Fibroblast of gingiva (primary cell): ENCODE data around the gene CAVIN2.
A peak's percentile ranks its signal among the peaks of the same experiment; 100 is the strongest.

ENCODE experiments used
- DNase-seq: peaks from one replicate; pipeline ENCODE4 v3.0.0-alpha.2; 2011; ENCODE audit warnings: low read depth

Gene CAVIN2

GRCh38 chr2:191839918-191840804 lies 6.7 kb downstream of the CAVIN2 start:
- no peak for DNase-seq

DNA sequence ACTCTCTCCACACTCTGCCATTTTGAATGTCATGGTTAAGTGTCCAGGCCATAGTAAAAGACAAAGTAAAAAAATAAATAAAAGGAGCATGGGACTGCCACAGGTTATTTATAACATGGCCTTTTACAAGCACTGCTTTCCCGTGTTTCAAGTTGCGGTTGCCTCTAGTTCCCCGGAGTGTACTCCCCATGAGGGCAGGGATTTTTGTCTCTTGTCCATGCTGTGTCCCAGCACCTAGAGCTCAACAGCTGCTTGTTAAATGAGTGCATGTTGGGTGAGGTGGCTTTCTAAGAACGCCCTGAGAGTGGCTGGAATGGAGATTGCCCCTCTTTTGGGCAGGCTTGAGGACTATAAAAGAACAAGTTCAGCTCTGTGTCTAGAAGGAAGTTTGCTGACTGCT lies 8.4 kb downstream of the CAVIN2 start:
- DNase-seq: no peak

- DNase-seq: peak; percentile 10
These were observed 9.8 kb downstream of the CAVIN2 start for GRCh38 chr2:191836853-191837769.

- DNase-seq: no peak
These were observed 10.4 kb downstream of the CAVIN2 start for GRCh38 chr2:191836471-191836852.

- DNase-seq: no peak
These were observed 11.1 kb downstream of the CAVIN2 start for GRCh38 chr2:191835539-191836350.

DNA sequence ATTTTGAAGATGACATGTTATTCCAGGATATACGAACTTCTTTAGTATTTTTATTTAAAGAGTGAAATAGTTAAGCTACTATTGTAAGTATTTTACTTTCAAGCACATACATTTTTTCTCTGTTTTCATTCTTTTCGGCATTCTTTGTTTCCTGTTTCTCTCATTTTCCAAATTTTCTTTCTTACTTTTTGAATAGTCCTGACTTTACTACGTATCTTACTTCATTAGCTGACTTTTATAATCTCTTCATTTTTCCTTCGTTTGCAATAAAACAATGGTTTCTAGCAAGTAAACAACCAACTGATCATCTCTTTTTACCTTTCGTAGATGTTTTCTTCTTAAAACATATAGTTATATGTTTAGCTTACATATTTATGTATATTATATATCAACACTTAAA lies 11.8 kb downstream of the CAVIN2 start:
- DNase-seq: no peak

GRCh38 chr2:191833356-191833755 lies 13.5 kb downstream of the CAVIN2 start:
- DNase-seq: no peak

DNA sequence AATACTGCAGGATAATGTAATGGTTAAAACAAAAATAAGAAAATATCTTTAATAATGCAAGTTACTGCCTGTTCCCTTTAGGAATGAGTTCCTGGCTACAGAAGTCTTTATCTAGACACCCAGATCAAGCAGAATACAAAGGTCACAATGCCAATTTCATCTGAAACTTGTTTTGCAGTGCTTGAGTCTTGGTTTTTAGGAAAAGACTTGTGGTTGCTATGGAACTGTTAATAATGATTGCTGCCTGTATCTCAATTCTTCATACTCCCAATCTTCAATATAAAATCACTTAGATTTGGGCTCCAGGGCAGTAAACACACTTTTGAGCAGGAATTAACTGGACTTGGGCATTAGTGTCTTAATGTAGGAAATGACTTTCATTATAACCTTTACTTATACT lies 14.2 kb downstream of the CAVIN2 start:
- DNase-seq: no peak

DNA sequence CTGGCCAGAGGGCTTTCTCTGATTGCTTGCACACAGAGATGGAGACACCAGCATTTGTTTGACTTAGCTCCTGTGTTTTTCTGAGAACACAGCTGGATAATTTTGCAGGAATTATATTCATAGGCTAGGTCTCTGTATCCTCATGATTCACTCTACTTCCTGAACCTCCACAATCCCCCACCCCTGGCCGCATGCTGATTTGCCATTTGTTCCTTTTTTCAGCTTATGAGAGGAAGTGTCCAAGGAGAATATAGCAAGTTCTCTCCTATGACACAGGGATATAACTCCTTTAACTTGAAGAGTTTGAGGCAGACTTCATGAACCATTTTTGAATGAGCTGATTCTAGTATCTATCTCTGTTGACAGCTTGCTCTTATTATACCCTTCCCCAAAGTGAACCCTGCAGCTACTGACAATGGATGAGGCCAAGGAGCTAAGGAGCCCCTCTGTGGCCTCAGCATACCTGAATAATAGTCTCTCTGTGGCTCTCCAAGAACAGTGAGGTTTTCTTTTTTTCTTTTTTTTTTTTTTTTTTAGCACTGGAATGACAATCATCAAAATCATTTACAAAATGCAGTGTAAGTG lies 15.4 kb downstream of the CAVIN2 start:
- no peak for DNase-seq

- DNase-seq: no peak
These were observed 22.5 kb downstream of the CAVIN2 start for GRCh38 chr2:191824398-191824797.

DNA sequence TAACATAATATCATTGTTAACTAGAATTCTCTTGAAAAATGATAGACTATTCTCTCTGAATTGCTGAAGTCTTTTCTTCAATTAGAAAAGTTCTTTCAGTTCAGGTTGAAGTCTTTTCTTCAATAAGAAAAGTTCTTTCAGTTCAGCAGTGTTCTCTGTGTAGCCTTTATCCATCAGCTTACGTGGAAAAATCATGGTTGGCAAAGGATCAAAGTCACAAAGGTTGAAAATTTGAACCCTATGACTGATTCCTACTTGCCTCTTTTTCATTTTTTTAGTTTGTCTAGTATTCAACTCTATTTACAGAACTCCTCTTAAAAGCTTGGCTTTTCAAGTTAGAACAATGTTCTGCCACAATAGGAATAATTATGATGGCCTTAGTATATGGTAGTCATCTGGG lies 25.8 kb downstream of the CAVIN2 start:
- DNase-seq: no peak

DNA sequence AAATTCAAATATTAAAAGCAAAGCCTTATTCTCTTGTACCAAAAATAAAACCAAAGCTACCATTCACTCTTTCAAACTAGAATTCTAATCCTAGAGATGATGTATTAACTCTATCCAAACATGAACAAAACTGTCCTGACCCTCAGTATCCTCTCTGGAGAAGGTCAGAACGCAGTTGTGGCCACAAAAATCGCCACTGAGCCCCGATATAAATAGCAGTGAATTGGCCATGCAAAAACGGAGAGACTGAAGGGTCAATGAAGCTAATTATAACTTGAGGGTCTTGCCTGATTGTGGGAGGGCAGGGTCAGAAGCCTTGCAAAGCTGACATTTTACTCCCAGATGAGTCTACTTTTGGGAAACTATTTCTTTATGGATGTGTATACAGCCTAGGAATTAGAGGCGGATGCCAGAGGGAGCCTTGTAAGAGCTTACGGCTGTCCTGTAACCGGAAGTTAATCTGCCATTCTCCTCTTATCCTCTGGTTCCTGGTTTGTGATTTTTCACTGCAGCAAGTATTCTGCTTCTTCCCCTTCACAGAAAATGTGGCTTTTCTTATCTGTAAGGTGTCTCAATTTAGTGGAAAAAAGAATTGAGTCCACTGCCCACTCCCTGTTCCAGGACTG lies 28.1 kb downstream of the CAVIN2 start:
- DNase-seq: no peak

DNA sequence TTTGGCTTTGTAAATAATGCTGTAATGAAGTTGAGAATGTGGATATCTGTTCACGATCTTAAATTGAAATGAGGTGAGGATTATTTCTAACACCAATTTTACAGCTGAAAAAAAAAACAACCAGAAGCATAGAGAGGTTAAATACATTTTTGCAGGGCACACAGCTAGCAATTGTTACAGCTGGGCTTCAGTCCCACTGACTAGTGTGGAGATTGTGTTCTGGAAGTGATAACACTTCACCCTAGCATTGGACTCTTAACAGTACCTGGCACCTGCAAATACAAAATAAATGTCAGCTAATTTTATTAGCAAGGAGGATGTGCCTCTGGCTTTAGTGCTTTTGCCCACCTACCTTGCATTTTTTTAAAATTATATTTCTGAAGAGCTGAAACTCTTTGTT lies 28.8 kb downstream of the CAVIN2 start:
- no peak for DNase-seq

DNA sequence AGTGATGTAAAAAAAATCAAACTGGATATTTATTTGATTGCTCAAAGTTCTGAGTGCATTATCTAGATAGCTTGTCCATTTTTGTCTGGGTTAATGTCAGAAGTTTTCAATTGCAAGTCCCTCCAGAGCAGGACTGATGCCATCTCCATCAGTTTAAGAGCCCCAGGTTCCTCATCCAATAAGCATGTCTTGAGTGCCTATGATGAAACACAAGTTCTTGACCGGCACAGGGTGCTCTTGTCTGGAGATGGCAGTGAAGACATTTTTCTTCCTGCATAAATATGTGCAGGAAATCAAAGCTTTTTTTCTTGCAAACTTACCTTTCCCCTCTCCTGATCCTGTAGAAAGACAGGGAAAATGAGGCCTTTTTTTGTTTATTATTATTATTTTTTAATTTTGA lies 31.9 kb downstream of the CAVIN2 start:
- no peak for DNase-seq

DNA sequence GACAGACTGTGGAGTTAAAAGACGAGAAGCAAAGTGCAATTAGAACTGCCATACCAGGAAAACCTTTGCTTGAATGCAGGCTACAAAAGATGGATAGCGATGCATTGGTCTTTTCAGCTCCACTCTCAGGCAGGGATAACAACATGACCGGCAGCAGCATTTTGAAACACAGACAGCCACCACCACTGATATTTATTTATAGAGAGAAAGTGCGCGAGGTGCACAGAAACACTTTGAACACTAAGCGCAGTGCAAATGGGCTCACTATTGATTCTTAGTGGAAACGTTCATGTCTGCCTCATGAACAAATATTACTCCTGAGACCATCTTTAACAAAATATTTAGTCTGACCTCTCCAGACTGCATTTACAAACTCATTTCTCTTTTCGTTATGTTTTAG lies 32.9 kb downstream of the CAVIN2 start:
- no peak for DNase-seq

GRCh38 chr2:191811807-191812602 lies 34.9 kb downstream of the CAVIN2 start:
- DNase-seq: peak; percentile 60

- peak; percentile 5 for DNase-seq
These were observed 40.5 kb downstream of the CAVIN2 start for GRCh38 chr2:191806396-191806795.

DNA sequence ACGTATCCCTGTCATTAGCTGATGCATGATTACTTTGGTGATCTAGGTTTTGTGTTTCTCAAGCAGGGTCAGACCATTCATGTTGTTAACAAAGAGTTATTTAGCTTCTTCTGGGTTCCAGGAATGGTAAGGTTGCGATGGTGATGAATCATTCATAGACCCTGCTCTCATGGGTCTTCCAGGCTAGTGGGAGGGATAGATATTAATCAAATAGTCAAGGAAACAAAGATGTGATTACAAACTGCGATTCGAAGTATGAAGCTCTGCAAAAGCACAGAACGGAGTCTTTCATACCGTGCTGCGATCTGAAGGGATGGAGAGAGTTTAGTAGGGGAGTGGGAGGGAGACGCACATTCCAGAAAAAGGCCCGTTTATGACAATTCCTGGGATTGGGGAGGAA lies 42.1 kb downstream of the CAVIN2 start:
- DNase-seq: no peak

- no peak for DNase-seq
These were observed 43.9 kb downstream of the CAVIN2 start for GRCh38 chr2:191803007-191803406.

DNA sequence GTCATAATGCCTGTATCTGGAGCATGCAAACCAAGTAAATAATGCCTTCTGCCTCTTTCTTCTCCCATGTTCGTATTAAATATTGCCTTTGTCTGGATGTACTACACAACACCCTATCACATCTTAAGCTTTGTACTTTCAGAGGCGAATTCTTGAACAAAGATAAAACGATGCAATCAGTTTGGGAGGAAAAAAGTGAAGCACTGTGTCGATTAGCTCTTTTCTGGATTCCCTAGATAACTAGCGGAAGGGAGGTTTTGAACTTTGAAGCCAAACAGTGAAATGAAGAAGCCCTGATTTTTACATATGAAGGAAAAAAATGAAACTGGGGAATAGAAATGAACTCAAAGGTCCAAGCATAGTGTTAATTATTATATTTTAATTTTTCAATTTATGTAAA lies 44.7 kb downstream of the CAVIN2 start:
- no peak for DNase-seq

DNA sequence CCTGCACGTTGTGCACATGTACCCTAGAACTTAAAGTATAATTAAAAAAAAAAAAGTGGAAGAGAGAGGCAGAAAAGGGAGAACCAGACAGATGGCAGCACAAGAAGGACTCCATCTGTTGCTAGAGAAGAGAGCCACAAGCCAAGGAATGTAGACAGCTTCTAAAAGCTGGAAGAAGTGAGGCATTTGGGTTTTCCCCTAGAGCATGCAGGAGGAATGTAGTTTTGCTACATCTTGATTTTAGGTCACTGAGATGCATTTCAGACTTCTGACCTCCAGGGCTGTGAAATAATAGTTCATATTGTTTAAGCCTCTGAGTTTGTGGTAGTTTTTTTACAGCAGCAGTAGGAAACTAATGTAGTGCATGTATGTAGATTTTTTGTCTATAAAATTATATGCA lies 46.0 kb downstream of the CAVIN2 start:
- DNase-seq: no peak
